GM12878 (cell line): ENCODE measurements around the gene CEP126. TPM values are rescaled to one million over a fixed set of nuclear protein-coding genes. Genes with fewer than 3 reads are reported as not detected.

ENCODE experiments used
- ATAC-seq: fragments of 200-7000 bp; cut with Tn5 transposase; 3 replicates; pipeline ENCODE4 v1.9.1; 2020; ENCODE audit warnings: mild to moderate bottlenecking, moderate library complexity
- BruUV-seq: library from RNA; stranded (reverse); fragments of 400-500 nt; replicated peaks from 2 replicates; lab custom pipeline; 2021; lab: Mats Ljungman, UMichigan
- CTCF ChIA-PET: fragments of 300-600 bp; sonication (Branson Sonifier 250); formaldehyde crosslinking; extraction: SDS; loops from one replicate; lab custom pipeline; 2021; ENCODE audit warnings: inconsistent platforms; lab: Yijun Ruan, JAX
- POLR2A ChIA-PET: fragments of 350-600 bp; formaldehyde crosslinking; extraction: SDS; loops from one replicate; lab custom pipeline; 2021; ENCODE audit warnings: inconsistent platforms; lab: Charles Lee
- RAD21 ChIA-PET: fragments of 300-600 bp; sonication (Branson Sonifier 250); formaldehyde crosslinking; loops from one replicate; lab custom pipeline; 2023; ENCODE audit warnings: antibody characterized with exemption; ENCODE audit not compliant: unreplicated experiment; lab: Charles Lee
- SMC1A ChIA-PET: fragments of 300-600 bp; sonication (Branson Sonifier 250); formaldehyde crosslinking; loops from one replicate; lab custom pipeline; 2023; ENCODE audit not compliant: unreplicated experiment, uncharacterized antibody; lab: Charles Lee
- DNase-seq: peaks from one replicate; pipeline ENCODE4 v3.0.0-alpha.2; 2011; ENCODE audit warnings: low read depth, low spot score
- FAIRE-seq: peaks from 3 replicates; lab custom pipeline; 2011; peaks lifted over from hg19 to GRCh38; lab: Jason Lieb, UNC
- H2AFZ ChIP-seq: 2 replicates; pipeline ENCODE4 v1.6.0; 2011; ENCODE audit warnings: low read depth, low read length, control low read depth; ENCODE audit not compliant: control insufficient read depth
- H3K27ac ChIP-seq: 2 replicates; pipeline ENCODE4 v1.5.1; 2011; ENCODE audit warnings: control low read depth; ENCODE audit not compliant: control insufficient read depth, insufficient read depth
- H3K27me3 ChIP-seq, 2 experiments: replicated peaks in 1 of 2; 2 replicates each; pipeline versions ENCODE4 v1.6.0 to v1.6.1; 2011; ENCODE audit warnings: low read length in 1 of 2; ENCODE audit not compliant: control insufficient read depth in 2 of 2, insufficient read depth in 2 of 2
- H3K36me3 ChIP-seq, 2 experiments: 2 replicates each; pipeline ENCODE4 v1.5.1; 2011; ENCODE audit warnings: low read length in 1 of 2; ENCODE audit not compliant: control insufficient read depth in 2 of 2, insufficient read depth in 2 of 2
- H3K4me1 ChIP-seq: 2 replicates; pipeline ENCODE4 v1.6.1; 2011; ENCODE audit warnings: mild to moderate bottlenecking, low read length, moderate library complexity, mixed read lengths; ENCODE audit not compliant: control insufficient read depth, insufficient read depth
- H3K4me2 ChIP-seq: 2 replicates; pipeline ENCODE4 v1.6.0; 2011; ENCODE audit warnings: control low read depth; ENCODE audit not compliant: control insufficient read depth, insufficient read depth
- H3K4me3 ChIP-seq: fragments of 200-600 bp; sonication (generic); 2 replicates; pipeline ENCODE4 v1.5.1; 2016
- H3K79me2 ChIP-seq: 2 replicates; pipeline ENCODE4 v1.6.0; 2011; ENCODE audit warnings: low read length; ENCODE audit not compliant: control insufficient read depth, insufficient read depth
- H3K9ac ChIP-seq: 2 replicates; pipeline ENCODE4 v1.8.0; 2011; ENCODE audit warnings: low read length, control low read depth, mixed read lengths; ENCODE audit not compliant: control insufficient read depth, insufficient read depth
- H3K9me3 ChIP-seq: replicated peaks from 3 replicates; pipeline ENCODE4 v1.5.1; 2011; ENCODE audit warnings: mild to moderate bottlenecking, low read length; ENCODE audit not compliant: control insufficient read depth, insufficient read depth
- H4K20me1 ChIP-seq: 2 replicates; pipeline ENCODE4 v1.6.0; 2011; ENCODE audit not compliant: control insufficient read depth, insufficient read depth
- ATF2 ChIP-seq: IDR thresholded peaks from 2 replicates; pipeline ENCODE4 v1.6.1; 2012; ENCODE audit warnings: low read length, inconsistent platforms
- BMI1 ChIP-seq: fragments of 450-650 bp; IDR thresholded peaks from 2 replicates; pipeline ENCODE4 v1.6.1; 2016; ENCODE audit warnings: mild to moderate bottlenecking, moderate library complexity, borderline replicate concordance
- CEBPZ ChIP-seq: fragments of 150-350 bp; IDR thresholded peaks from 2 replicates; pipeline ENCODE4 v1.6.1; 2016; ENCODE audit warnings: low read depth, low read length
- MTA3 ChIP-seq: IDR thresholded peaks from 2 replicates; pipeline ENCODE4 v1.6.1; 2012; ENCODE audit warnings: low read length, inconsistent platforms, borderline replicate concordance
- NFIC ChIP-seq: IDR thresholded peaks from 2 replicates; pipeline ENCODE4 v1.6.1; 2012; ENCODE audit warnings: low read depth, mild to moderate bottlenecking, inconsistent platforms, low read length, moderate library complexity
- PAX8 ChIP-seq: fragments of 450-650 bp; IDR thresholded peaks from 2 replicates; pipeline ENCODE4 v1.6.1; 2017; ENCODE audit warnings: mild to moderate bottlenecking, moderate library complexity
- POU2F2 ChIP-seq: IDR thresholded peaks from 3 replicates; pipeline ENCODE4 v1.6.1; 2011; ENCODE audit warnings: low read depth, mild to moderate bottlenecking, low read length, borderline replicate concordance
- SIX5 ChIP-seq: IDR thresholded peaks from 2 replicates; pipeline ENCODE4 v1.6.1; 2011; ENCODE audit warnings: mild to moderate bottlenecking, low read depth, low read length, moderate library complexity; ENCODE audit not compliant: severe bottlenecking
- STAT3 ChIP-seq: IDR thresholded peaks from 2 replicates; pipeline ENCODE4 v1.6.1; 2011; ENCODE audit warnings: low read depth, low read length, improper control_type of control experiment
- WGBS: methylation state at CpG from one replicate; pipeline ENCODE4 v1.1.6; 2016; ENCODE audit warnings: low lambda C conversion rate; ENCODE audit not compliant: insufficient replicate concordance, insufficient coverage; ENCODE audit errors: missing lambda C conversion rate; 5-methylcytosine and 5-hydroxymethylcytosine counted together
- in situ Hi-C: fragments of 300-500 bp; cut with MboI; formaldehyde crosslinking; loops from 9 replicates; pipeline ENCODE4 v1.14.3; 2018; ENCODE audit warnings: mixed read lengths
- intact Hi-C: fragments of 100-400 bp; cut with micrococcal nuclease; formaldehyde crosslinking; loops from one replicate; pipeline ENCODE4 v1.14.2; 2022; ENCODE audit not compliant: unreplicated experiment
- polyA plus RNA-seq, 11 experiments: library from polyadenylated mRNA; depleted of rRNA in 4 of 11; unstranded in 6 of 11; stranded (reverse) in 5 of 11; fragments of >200 nt; fragmentation: Nextera tagmentation in 4 of 11; fragmentation: Illumina TruSeq in 1 of 11; extraction: Ambion mirVana in 4 of 11; extraction: Trizol in 1 of 11; gene quantifications; 1 replicate in 1 of 11; 2 replicates in 10 of 11; pipeline versions ENCODE4 v1.2.1 to v1.2.3, GENCODE V29; 2011 to 2016; ENCODE audit warnings: inconsistent platforms in 2 of 11, missing spikeins in 2 of 11, low read depth in 1 of 11
- total RNA-seq, 4 experiments: library from RNA; depleted of rRNA in 3 of 4; stranded (reverse); fragments of >200 nt in 3 of 4; fragmentation: Illumina TruSeq in 1 of 4; extraction: Trizol in 1 of 4; gene quantifications; 2 replicates each; pipeline versions ENCODE4 v1.2.1 to v1.2.3, GENCODE V29; 2013 to 2021

CEP126 gene
- total and polyA plus RNA-seq, 10 of the 15 experiments (the other 5 are each of a cell fraction or from before 2014, with no cell fraction given): 0.01 TPM; not detected in 8

- H3K4me3 ChIP-seq: no peak overlapping the region
- SMC1A ChIA-PET: interaction anchor here (1.2 kb wide), 2 partner anchors 9 to 13 kb away, joined by 3 read pairs; no protein-coding TSS in a partner anchor
- H4K20me1 ChIP-seq: no peaks in the 10 kb centered on the region
- no peaks in the 10 kb centered on the region for H3K27me3 ChIP-seq
- no peak overlapping the region for H3K9ac ChIP-seq
- H2AFZ ChIP-seq: no peak overlapping the region
- in situ Hi-C loops (no loop called here), intact Hi-C loops (no loop called here)
- no TSS peak for BruUV-seq
- DNase-seq (no peak), FAIRE-seq (no peak), ATAC-seq (no peak)
- POLR2A ChIA-PET: no interaction called here
- H3K4me2 ChIP-seq: no peak overlapping the region
- CTCF ChIA-PET: interaction anchor here (4.7 kb wide), 1 partner anchor 19 kb away, joined by 22 read pairs; no protein-coding TSS in a partner anchor
- 60% methylated on average over 4 of the region's 4 CpGs for WGBS
- no peaks in the 10 kb centered on the region for H3K4me1 ChIP-seq
- H3K9me3 ChIP-seq: no peaks in the 10 kb centered on the region
- RAD21 ChIA-PET: interaction anchor here (1.0 kb wide), 1 partner anchor 18 kb away, joined by 3 read pairs; no protein-coding TSS in a partner anchor
- H3K36me3 ChIP-seq: no peaks in the 10 kb centered on the region
- TF ChIP-seq NFIC (no peak), PAX8 (no peak), SIX5 (no peak), BMI1 (no peak), MTA3 (no peak), CEBPZ (no peak), STAT3 (no peak), ATF2 (no peak), POU2F2 (no peak)
- no peaks in the 10 kb centered on the region for H3K79me2 ChIP-seq
- H3K27ac ChIP-seq: no peak overlapping the region
These were observed 111.4 kb downstream of the CEP126 start for GRCh38 chr11:102026217-102026616.
